Stimulated activated CD8-positive, alpha-beta memory T cell treated with anti-CD3 and anti-CD28 coated beads, Interleukin-4, amount 100 ng/mL, for 48 hours (primary cell): ENCODE data around the gene RRP36.
A peak's percentile ranks its signal among the peaks of the same experiment; 100 is the strongest.

Experiments
- DNase-seq: peaks from one replicate; pipeline ENCODE4 v3.0.0-alpha.2; 2020

The RRP36 gene

GRCh38 chr6:43007126-43007525 is 14.3 kb upstream of the RRP36 start:
- DNase-seq = no peak

DNA sequence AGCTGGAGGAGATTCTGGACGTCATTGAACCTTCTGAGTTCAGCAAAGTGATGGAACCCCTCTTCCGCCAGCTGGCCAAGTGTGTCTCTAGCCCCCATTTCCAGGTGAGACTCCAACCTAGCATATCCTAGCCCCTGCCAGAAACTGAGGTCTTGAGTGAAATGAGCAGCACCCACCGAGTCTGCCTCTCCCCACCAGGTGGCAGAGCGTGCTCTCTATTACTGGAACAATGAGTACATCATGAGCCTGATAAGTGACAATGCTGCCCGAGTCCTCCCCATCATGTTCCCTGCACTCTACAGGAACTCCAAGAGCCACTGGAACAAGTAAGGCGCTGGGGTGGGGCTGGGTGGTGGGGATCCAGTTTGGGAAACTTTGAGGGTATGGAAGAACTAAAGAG is 12.3 kb upstream of the RRP36 start:
- peak; percentile 50 for DNase-seq

- no peak for DNase-seq
These were observed 10.2 kb upstream of the RRP36 start for GRCh38 chr6:43011207-43011606.

- DNase-seq = no peak
These were observed 9.1 kb upstream of the RRP36 start for GRCh38 chr6:43012364-43012763.

DNA sequence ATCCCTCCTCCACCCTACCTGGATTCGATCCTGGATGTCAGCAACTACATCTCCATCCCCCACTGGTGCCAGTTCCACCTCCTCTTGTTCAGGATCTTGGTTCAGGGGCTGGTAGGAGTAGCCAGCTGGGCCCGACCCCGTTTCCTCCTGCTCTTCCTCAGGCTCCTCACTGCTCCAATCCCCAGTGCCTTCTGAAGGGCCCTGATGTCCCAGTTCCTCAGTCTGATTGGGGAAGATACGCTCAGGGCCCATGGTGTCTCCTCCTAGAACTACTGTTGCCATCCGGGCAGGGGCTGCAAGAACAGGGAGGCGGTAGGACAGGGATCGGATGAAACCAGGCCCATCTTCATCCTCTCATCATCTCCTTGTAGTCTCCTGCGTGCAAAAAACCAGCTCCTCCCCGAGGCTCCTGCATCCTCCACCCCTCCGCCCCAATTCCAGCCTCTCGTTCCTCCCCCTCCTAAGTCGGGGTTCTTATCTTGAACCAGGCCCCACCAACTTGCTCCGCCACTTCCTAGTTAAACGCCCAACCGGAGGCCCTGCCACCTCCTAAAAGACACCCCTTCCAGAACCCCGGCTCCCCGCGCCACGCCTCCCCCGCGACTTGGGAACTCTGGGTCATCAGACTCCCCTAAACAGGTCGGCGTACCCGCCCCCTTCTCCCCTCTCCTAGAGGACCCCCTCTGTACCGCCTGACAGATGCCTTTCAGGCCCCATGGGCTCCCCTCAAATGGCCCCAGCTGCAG is 8.2 kb upstream of the RRP36 start:
- no peak for DNase-seq

DNA sequence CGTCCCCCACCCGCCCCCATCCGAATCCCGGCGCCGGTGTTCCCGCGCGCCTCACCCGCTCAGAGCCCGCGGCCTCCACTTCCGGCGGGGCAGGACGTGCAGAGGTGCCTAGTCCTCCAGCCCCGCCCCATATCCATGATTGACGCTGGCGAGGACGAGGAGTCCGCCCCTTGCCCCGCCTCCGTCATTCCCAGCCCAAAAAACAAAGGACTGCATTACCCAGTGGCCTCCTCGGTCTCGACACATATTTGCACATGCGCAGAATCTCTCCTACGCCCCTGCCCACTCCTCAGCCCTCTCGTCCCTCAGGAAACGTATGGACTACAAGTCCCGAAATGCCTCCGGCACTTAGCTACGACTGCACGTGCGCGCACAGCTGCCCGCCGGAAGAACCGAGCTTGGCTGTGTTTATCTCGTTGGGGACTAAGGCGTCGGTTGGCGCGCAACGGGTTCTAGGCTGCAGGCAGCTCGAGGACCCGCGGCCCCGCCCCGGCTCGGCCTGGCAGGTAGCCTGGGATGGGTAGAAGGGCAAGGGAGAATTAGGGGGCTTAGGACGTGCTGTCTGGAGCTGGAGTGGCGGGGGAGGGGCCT is 7.5 kb upstream of the RRP36 start, which contains the start of the genes KLHDC3 and MEA1:
Gene KLHDC3 (plus strand): TSS at position 407 of the 591 bp plus-strand sequence. CDS start 2,944 bp downstream, outside the sequence.
Gene MEA1 (minus strand): TSS at position 104 of the 591 bp plus-strand sequence. CDS start 133 bp downstream, outside the sequence.
- DNase-seq = peak; percentile 99

- DNase-seq = no peak
These were observed 7.0 kb upstream of the RRP36 start for GRCh38 chr6:43014434-43014909.

DNA sequence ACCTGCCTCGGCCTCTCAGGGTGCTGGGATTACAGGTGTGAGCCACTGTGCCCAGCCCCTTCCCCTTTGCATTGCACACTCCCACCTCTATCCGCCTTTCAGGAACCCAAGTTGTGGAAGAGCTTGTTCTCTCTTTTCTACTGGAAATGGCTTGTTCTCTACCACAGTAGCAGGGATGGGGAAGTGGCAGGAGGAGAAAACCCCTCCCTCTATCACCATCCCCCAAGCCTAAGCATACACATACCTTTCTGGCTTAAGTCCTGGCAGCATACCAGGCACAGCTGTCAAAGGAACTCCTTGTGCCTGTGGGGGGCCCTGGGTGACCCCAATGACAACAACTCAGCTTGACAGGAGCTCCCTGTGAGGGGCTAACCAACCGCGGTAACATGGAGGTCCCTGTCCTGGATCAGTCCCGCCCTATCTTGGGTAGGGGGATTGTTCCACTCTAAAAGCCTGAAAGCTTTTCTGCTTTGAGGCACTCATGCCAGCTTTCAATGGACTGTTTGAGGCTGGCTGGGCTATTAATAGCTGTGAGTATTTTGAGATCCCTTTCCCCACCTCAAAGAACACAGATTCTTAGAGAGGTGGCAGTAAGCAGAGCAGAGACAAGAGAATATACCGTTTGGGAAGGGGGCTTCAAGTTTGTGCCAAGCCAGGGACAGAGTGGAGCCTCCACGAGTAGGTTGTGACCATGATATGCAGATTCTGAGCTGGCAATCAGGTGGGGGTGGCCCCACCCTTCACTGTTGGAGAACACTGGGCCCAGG is 5.1 kb upstream of the RRP36 start:
- no peak for DNase-seq

DNA sequence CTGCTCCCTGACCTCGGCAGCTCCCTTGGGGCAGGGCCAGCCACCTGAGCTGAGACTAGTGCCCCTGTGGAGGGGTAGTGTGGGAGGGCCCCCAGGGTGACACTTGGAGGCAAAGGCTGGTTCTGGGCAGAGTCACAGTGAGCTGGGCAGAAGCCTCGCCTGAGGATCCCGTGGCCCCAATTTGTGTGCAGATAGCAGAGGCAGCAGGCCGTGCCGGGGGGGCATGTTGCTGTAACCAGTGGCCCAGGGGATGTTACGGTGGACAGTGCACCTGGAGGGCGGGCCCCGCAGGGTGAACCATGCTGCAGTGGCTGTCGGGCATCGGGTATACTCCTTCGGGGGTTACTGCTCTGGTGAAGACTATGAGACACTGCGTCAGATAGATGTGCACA is 4.5 kb upstream of the RRP36 start:
- DNase-seq = no peak

DNA sequence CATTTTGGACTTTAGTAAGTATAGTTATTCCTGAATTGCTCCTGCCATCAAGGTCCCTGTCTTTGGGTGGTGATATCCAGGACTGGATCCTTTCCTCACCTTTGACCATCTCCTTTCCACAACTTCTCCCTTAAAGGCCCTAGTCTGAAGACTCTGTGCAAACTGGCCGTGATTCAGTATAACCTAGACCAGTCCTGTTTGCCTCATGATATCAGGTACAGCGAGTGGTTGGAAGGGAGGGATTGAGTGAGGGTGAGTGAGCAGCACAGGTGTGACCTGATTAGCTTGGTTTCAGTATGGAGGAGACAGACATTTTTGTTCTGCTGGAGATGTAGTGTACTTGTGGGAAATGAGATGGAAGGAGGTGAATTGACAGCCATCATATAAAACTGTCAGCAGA is 2.3 kb upstream of the RRP36 start:
- no peak for DNase-seq

DNA sequence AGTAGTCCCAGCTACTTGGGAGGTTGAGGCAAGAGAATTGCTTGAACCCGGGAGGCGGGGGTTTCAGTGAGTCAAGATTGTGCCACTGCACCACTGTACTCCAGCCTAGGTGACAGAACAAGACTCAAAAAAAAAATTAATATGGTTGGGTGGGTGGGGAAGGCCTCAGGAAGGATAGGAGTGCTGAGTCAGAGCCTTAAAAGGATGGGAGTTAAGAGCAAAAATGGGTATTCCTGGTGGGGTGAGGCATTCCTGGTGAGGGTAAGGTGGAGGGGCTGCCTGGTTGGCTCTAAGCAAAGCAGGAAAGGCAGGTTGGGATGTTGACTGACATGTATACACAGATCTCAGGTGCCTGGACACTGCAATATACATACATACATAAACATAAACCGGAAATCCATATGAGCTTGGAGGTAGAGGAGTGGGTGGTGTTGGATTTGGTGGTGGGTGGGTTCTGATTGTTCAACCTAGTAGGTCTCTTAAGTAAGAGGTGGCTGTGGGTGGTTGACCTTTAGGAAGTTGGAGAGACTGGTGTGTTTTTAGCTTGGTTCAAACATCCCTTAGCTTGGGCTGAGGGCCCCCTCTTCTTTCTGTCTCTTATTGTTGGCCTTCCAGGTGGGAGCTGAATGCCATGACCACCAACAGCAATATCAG is 1.2 kb upstream of the RRP36 start:
- no peak for DNase-seq

GRCh38 chr6:43020847-43021246 is 576 bp upstream of the RRP36 start:
- DNase-seq = no peak

- DNase-seq = peak; percentile 34
These were observed 3.0 kb downstream of the RRP36 start for GRCh38 chr6:43024436-43024835.

GRCh38 chr6:43026365-43026764 is 4.9 kb downstream of the RRP36 start:
- no peak for DNase-seq

- no peak for DNase-seq
These were observed 7.7 kb downstream of the RRP36 start for GRCh38 chr6:43029120-43029519.

GRCh38 chr6:43032326-43032725 is 10.9 kb downstream of the RRP36 start:
- DNase-seq = no peak

DNA sequence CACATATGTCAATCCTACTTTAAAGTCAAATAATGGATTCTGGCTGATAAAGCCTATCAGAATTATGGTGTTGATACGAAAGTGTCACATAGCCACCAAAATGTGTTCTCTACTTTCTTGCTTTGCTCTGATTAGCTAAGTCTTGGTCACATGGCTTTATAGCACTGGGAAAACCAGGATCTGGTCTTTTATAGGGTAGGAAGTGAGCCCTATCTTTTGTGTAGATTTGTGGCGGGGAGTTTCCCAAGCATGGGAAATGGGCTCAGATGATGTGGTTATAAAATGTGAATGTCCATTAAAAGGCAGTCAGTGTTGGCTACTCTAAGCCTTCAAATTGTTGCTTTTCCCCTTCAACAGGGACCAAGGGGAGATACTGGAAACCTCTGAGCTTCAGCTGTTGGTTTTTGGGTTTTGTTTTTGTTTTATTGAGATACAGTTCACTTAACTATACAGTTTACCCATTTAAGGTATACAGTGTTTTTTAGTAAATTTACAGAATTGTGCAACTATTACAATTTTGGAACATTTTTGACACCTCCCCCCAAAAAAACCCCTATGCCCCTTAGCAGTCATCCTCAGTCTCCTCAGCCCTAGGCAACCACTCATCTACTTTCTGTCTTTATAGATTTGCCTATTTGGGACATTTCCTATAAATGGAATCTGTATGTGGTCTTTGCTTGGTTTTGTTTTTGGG is 12.2 kb downstream of the RRP36 start:
- no peak for DNase-seq

DNA sequence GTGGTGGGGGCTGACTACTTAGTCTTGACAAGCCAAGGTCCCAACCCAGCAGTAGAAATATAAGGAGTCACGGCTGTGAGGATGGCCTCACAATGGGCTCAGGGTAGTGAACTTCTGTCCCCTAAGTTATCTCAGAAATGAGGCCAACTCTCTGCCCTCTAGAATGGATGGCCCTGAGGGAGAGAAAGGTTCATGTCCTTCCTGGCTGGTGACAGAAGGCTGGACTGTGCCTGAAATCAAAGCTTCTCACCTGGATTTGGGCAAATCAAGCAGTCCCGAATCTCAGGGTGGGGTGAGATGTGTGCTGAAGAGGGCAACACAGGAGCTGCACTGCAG is 12.7 kb downstream of the RRP36 start:
- no peak for DNase-seq

DNA sequence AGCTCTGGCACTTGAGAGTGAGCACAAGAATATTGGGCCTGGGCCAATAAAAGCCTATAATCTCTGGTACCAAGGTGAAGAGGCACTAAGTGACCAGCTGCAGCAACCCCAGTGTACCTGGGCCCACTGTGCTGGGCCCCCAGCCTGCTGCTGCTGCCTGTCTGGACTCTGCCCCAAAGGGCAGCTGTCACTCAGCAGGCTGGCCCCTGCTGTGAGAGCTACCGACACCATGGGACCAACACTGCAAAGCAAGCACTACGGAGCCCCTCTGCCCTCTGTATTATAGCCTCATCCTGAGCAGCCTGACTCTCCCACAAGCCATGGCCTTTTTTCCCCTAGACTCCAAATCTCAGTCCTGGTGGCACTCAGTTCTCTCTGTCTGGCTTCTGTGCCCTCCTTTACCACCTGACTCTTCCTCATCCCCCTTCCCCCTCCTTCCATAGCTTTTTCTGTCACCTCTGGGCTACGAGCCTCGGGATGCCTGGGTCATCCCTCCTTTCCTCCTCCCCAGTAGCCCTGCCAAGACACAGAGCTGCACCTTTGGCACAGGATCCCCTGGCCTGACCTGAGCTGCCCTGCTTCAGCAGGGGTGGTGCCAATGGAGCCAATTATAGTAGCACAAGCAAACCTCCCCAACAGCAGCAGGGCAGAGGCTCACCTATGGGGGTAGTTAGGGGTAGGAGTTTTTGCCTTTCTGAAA is 14.2 kb downstream of the RRP36 start:
- no peak for DNase-seq

DNA sequence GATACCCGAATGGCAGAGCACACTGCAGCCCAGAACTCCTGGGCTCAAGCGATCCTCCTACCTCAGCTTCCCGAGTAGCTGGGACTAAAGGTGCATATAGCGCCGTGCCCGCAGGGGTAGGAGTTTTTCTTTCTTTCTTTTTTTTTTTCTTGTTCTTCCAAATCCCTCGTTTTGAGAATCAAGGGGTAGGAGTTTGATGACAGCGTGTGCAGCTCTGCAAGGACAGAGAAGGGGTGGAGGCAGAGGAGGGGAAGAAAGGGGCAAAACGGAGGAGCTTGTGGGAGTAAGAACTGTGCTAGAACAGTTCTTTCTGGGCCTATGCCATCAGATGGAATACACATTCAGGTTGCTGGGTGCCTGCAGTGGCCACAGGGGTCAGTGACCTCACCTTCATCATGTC is 15.3 kb downstream of the RRP36 start:
- no peak for DNase-seq

DNA sequence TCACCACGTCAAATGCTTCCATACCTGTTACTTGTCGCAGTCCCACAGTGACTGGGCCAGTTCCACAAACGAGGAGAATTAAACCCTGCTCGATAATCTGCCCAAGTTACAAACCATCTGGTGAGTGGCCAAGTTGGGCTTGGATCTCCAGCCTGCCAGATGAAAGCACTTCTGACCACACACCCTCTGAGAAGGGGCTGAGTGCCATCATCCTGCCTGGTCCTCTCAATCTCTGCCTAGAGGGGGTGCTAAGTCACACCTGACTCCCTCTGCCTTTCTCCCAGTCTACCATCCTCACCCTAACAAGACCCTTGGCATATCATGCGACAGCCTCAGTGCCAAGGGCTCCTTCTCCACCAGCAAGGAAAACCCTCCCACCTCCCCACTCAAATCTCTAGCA is 15.8 kb downstream of the RRP36 start:
- DNase-seq = no peak

DNA sequence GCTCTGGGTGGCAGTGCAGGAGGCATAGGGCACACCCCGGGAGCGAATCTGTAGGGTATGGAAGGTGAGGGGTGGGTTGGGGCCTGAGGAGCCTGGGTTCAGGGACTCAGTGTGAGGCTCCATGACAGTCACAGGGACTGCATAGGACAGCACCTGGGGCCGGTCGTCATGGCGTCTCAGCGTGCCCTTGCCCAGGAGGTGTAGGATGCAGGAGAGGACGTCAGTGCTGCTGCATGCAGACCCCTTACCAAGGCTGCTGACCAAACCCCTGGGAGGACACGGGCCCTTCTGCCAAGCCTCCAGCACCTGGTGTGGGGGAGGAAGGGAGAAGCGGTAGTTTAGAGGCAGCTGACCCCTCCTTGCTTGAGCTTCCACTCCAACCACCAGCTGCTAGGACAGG is 16.3 kb downstream of the RRP36 start:
- DNase-seq = no peak
